Measurements from ENCODE around the gene LUZP4.
"Not testable (repeated sequence)": the region's sequence is repeated elsewhere in the genome, so short reads cannot be mapped to it uniquely, and the experiment has no call there.

LUZP4 gene

GRCh38 chrX:115289465-115289864, at the start of gene LUZP4:
Gene LUZP4, plus strand, starts transcription at chrX:115289715. Its CDS starts 45 bp downstream, at chrX:115289760.
- no peak for DNase-seq (ENCODE audit: low read depth)

- no peak for DNase-seq (ENCODE audit: low read depth)
Observed at GRCh38 chrX:115251458-115252233, 37.9 kb upstream of the LUZP4 start.

GRCh38 chrX:115255003-115255402, 34.5 kb upstream of the LUZP4 start:
- no peak for DNase-seq (ENCODE audit: low read depth)

- DNase-seq (ENCODE audit: low read depth): no peak
Observed at GRCh38 chrX:115257711-115258110, 31.8 kb upstream of the LUZP4 start.

GRCh38 chrX:115259238-115259875, 30.2 kb upstream of the LUZP4 start:
- DNase-seq (ENCODE audit: low read depth): no peak

- peak; percentile 22 for DNase-seq (ENCODE audit: low read depth)
Observed at GRCh38 chrX:115260330-115260729, 29.2 kb upstream of the LUZP4 start.

GRCh38 chrX:115261148-115261547, 28.4 kb upstream of the LUZP4 start:
- no peak for DNase-seq (ENCODE audit: low read depth)

GRCh38 chrX:115264009-115264408, 25.5 kb upstream of the LUZP4 start:
- no peak for DNase-seq (ENCODE audit: low read depth)

GRCh38 chrX:115266300-115266699, 23.2 kb upstream of the LUZP4 start:
- DNase-seq (ENCODE audit: low read depth): no peak

GRCh38 chrX:115268421-115268820, 21.1 kb upstream of the LUZP4 start:
- no peak for DNase-seq (ENCODE audit: low read depth)

GRCh38 chrX:115269051-115269683, 20.3 kb upstream of the LUZP4 start:
- no peak for DNase-seq (ENCODE audit: low read depth)

GRCh38 chrX:115284877-115285276, 4.6 kb upstream of the LUZP4 start:
- DNase-seq (ENCODE audit: low read depth): no peak

- DNase-seq (ENCODE audit: low read depth): no peak
Observed at GRCh38 chrX:115297189-115297588, 7.7 kb downstream of the LUZP4 start.

- DNase-seq (ENCODE audit: low read depth): no peak
Observed at GRCh38 chrX:115311139-115311538, 21.6 kb downstream of the LUZP4 start.

GRCh38 chrX:115311601-115312001, 22.1 kb downstream of the LUZP4 start:
- no peak for DNase-seq (ENCODE audit: low read depth)

GRCh38 chrX:115318139-115318538, 28.6 kb downstream of the LUZP4 start:
- no peak for DNase-seq (ENCODE audit: low read depth)

GRCh38 chrX:115322375-115322774, 32.9 kb downstream of the LUZP4 start:
- no peak for DNase-seq (ENCODE audit: low read depth)

- DNase-seq (ENCODE audit: low read depth): no peak
Observed at GRCh38 chrX:115324194-115324593, 34.7 kb downstream of the LUZP4 start.

GRCh38 chrX:115329282-115329681, 39.8 kb downstream of the LUZP4 start:
- DNase-seq (ENCODE audit: low read depth): not testable (repeated sequence)

GRCh38 chrX:115330498-115331168, 41.1 kb downstream of the LUZP4 start:
- no peak for DNase-seq (ENCODE audit: low read depth)

- no peak for DNase-seq (ENCODE audit: low read depth)
Observed at GRCh38 chrX:115332832-115333231, 43.3 kb downstream of the LUZP4 start.

- DNase-seq (ENCODE audit: low read depth): no peak
Observed at GRCh38 chrX:115333446-115333845, 43.9 kb downstream of the LUZP4 start.
